ENCODE measurements around the gene NGDN. TPM values are rescaled to one million over a fixed set of nuclear protein-coding genes. Genes with fewer than 3 reads are reported as not detected.
"Not testable (repeated sequence)": the region's sequence is repeated elsewhere in the genome, so short reads cannot be mapped to it uniquely, and the experiment has no call there.

The NGDN gene
- total and polyA plus RNA-seq, 4 donors: 30.8 to 41.7 (median 35.5) TPM

DNA sequence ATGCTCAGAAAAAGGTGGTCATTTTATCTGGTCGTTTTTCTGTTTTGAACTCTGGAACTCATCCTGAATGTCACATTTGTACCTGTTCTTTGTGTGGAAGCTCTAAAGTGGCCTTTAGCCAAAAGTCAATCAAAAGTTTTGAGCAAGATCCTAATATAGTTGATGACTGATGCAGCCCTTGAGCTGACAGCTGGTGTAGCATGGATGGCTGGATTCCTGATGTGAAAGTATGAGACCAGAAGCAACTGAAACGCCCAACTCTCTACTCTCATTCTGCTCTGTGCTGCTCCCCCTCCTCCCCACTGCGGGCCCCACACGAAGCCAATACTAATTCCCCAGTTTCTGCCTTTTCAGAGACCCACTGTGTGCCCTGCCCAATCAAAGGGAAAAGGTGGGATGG lies 23.7 kb upstream of the NGDN start:
- Histone ChIP-seq H3K4me1 (ENCODE audit: control insufficient read depth in 1 of 2, insufficient read depth in 2 of 2, low read length in 2 of 2) (no peaks in the 10 kb centered on the region), H3K4me3 (ENCODE audit: low read length in 2 of 2) (no peak overlapping the region), H3K36me3 (ENCODE audit: control insufficient read depth in 1 of 2, insufficient read depth in 2 of 2, low read length in 1 of 2) (no peaks in the 10 kb centered on the region), H3K27me3 (ENCODE audit: control insufficient read depth in 1 of 2, insufficient read depth in 2 of 2, low read length in 1 of 2) (peaks cover 0 to 1% of the 10 kb centered on the region in 2 donors), H3K27ac (ENCODE audit: low read depth in 1 of 2, low read length in 2 of 2) (no peak overlapping the region), H3K9me3 (ENCODE audit: control insufficient read depth, low read length) (no peaks in the 10 kb centered on the region)
- intact Hi-C loops (cut with DNase I): no loop called here
- 69 to 70% methylated on average over 4 of the region's 4 CpGs for WGBS, 2 donors
- ATAC-seq (ENCODE audit: low FRiP score) (no peak), DNase-seq (no peak)

DNA sequence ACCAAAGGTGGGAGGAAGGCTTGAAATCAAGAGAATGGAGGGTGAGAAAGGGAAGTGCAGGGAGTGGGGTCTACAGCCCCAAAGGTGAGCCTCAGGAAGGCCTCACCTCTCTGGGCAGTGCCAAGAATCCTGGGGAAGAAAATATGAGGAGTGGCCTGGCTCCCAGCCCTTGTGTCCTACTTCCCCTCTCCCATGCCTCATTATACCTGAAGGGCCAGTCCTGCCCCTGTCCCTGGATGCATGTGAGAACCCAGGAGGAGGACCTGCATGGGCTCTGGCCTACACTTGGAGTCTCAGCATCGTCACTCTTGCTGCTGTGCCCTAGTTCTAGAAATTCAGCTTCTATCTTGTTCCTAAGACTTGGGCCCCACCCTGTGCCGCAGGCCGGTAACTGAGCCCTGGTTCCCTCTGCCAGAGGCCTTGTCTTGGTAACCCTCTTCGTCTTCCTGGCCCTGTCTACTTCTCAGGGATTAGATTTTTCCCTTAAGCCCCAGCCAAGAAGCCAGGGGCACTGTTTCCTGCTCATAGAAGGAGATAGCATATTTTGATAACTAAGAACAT lies 23.1 kb upstream of the NGDN start:
- Histone ChIP-seq H3K4me1 (ENCODE audit: control insufficient read depth in 1 of 2, insufficient read depth in 2 of 2, low read length in 2 of 2) (no peaks in the 10 kb centered on the region), H3K27ac (ENCODE audit: low read depth in 1 of 2, low read length in 2 of 2) (no peak overlapping the region), H3K27me3 (ENCODE audit: control insufficient read depth in 1 of 2, insufficient read depth in 2 of 2, low read length in 1 of 2) (peaks cover 0 to 1% of the 10 kb centered on the region in 2 donors), H3K4me3 (ENCODE audit: low read length in 2 of 2) (no peak overlapping the region), H3K9me3 (ENCODE audit: control insufficient read depth, low read length) (no peaks in the 10 kb centered on the region), H3K36me3 (ENCODE audit: control insufficient read depth in 1 of 2, insufficient read depth in 2 of 2, low read length in 1 of 2) (no peaks in the 10 kb centered on the region)
- WGBS, 2 donors: 35 to 42% methylated on average over 4 of the region's 4 CpGs
- no peak for ATAC-seq (ENCODE audit: low FRiP score)
- no peak for DNase-seq
- intact Hi-C loops (cut with DNase I): no loop called here

DNA sequence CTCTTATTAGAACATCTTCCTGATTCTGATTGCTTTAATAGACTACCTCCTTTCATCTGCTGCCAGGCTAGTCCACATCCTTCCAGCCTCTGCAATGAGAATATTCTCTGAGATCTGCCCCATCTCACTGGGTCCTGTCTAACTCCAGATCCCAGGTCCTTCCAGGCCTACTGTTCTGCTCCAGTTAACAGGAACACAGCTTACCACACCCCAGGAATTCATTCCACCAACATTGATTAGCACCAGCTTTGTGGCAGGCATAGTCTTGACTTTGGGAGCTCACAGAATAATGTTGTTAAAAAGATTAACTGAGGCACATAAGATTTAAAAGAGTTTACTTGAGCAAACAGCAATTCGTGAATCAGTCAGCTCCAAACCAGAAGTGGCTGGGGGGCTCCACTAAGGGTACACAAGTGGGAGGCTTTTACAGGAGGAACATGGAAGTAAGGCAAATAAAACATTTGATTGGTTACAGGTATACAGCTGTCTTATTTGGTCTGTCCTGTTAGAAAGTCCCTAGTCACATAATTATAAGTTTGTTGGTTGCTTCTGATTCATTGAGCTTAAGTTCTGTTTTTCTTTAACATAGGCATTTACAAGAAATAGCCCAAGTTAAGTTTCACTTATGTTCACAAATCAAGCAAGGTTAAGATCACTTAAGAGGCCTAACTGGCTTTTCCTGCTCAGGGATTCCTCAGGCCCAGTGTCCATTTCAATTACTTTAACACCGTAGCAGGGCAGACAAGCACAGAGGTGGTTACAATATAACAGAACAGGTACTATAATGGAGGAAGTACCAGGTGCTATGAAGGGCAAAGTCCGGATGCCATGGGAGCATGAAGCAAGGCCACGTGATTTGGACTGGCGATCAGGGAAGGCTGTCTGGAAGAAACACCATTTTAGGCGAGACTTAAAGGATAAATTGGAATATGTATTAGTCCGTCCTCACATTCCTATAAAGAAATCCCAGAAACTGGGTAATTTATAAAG lies 21.8 kb upstream of the NGDN start:
- Histone ChIP-seq H3K9me3 (ENCODE audit: control insufficient read depth, low read length) (no peaks in the 10 kb centered on the region), H3K4me3 (ENCODE audit: low read length in 2 of 2) (no peak overlapping the region), H3K27me3 (ENCODE audit: control insufficient read depth in 1 of 2, insufficient read depth in 2 of 2, low read length in 1 of 2) (peaks cover 0 to 1% of the 10 kb centered on the region in 2 donors), H3K4me1 (ENCODE audit: control insufficient read depth in 1 of 2, insufficient read depth in 2 of 2, low read length in 2 of 2) (no peaks in the 10 kb centered on the region), H3K36me3 (ENCODE audit: control insufficient read depth in 1 of 2, insufficient read depth in 2 of 2, low read length in 1 of 2) (no peaks in the 10 kb centered on the region), H3K27ac (ENCODE audit: low read depth in 1 of 2, low read length in 2 of 2) (no peak overlapping the region)
- no peak for DNase-seq
- ATAC-seq (ENCODE audit: low FRiP score): no peak
- WGBS, 2 donors: 86 to 92% methylated on average over 7 of the region's 7 CpGs
- intact Hi-C loops (cut with DNase I): no loop called here

DNA sequence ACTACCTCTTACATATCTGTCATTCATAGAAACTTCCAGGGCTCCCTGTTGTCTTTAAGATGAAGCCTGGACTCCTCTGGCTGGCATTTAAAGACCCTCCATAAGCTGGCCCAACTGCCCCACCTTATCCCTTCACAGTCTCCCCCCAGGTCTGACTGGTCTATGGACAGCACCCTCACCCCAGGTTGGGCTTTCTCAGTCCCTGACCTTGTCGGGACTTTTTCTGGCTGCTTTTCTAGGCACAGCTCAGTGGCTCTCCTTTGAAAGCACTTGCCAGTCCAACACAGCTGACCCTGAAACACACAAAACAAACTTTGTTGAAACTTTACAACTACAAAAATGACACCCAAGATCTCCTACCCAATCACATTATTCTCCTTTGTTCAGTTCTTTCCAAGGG lies 20.2 kb upstream of the NGDN start:
- Histone ChIP-seq H3K27me3 (ENCODE audit: control insufficient read depth in 1 of 2, insufficient read depth in 2 of 2, low read length in 1 of 2) (peaks cover 0 to 1% of the 10 kb centered on the region in 2 donors), H3K4me3 (ENCODE audit: low read length in 2 of 2) (no peak overlapping the region), H3K9me3 (ENCODE audit: control insufficient read depth, low read length) (no peaks in the 10 kb centered on the region), H3K4me1 (ENCODE audit: control insufficient read depth in 1 of 2, insufficient read depth in 2 of 2, low read length in 2 of 2) (no peaks in the 10 kb centered on the region), H3K36me3 (ENCODE audit: control insufficient read depth in 1 of 2, insufficient read depth in 2 of 2, low read length in 1 of 2) (no peaks in the 10 kb centered on the region), H3K27ac (ENCODE audit: low read depth in 1 of 2, low read length in 2 of 2) (no peak overlapping the region)
- 56 to 69% methylated on average over 1 of the region's 1 CpG for WGBS, 2 donors
- ATAC-seq (ENCODE audit: low FRiP score) (no peak), DNase-seq (no peak)
- intact Hi-C loops (cut with DNase I): no loop called here

DNA sequence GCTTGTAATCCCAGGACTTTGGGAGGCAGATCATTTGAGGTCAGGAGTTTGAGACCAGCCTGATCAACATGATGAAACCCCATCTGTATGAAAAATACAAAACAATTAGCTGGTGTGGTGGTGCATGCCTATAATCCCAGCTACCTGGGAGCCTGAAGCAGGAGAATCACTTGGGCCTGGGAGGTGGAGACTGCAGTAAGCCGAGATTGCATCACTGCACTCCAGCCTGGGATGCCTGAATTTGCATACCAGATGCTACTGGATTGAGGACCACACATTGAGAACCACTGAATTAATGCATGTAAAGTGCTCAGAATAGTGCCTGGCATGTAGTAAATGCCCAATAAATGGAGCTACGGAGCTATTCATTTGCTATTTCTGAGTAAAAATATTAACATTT lies 19.1 kb upstream of the NGDN start:
- Histone ChIP-seq H3K4me1 (ENCODE audit: control insufficient read depth in 1 of 2, insufficient read depth in 2 of 2, low read length in 2 of 2) (no peaks in the 10 kb centered on the region), H3K27ac (ENCODE audit: low read depth in 1 of 2, low read length in 2 of 2) (no peak overlapping the region), H3K4me3 (ENCODE audit: low read length in 2 of 2) (no peak overlapping the region), H3K36me3 (ENCODE audit: control insufficient read depth in 1 of 2, insufficient read depth in 2 of 2, low read length in 1 of 2) (no peaks in the 10 kb centered on the region), H3K9me3 (ENCODE audit: control insufficient read depth, low read length) (no peaks in the 10 kb centered on the region), H3K27me3 (ENCODE audit: control insufficient read depth in 1 of 2, insufficient read depth in 2 of 2, low read length in 1 of 2) (peaks cover 0 to 1% of the 10 kb centered on the region in 2 donors)
- ATAC-seq (ENCODE audit: low FRiP score) (no peak), DNase-seq (no peak)
- 52 to 72% methylated on average over 2 of the region's 2 CpGs for WGBS, 2 donors
- intact Hi-C loops (cut with DNase I): no loop called here

DNA sequence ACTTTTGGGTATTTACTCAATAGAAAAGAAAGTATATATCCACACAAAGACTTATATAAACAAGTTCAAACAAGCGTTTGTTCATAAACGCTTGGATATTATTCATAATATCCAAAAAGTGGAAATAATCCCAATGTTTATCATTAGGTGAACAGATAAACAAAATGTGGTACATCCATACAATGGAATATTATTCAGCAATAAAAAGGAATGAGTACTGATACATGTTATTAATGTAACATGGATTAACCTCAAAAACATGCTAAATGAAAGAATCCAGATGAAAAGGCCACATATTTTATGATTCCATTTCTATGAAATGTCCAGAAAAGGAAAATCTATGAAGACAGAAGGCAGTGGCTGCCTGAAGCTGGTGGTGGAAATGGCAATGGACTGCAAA lies 17.3 kb upstream of the NGDN start:
- Histone ChIP-seq H3K4me3 (ENCODE audit: low read length in 2 of 2) (no peak overlapping the region), H3K9me3 (ENCODE audit: control insufficient read depth, low read length) (no peaks in the 10 kb centered on the region), H3K27ac (ENCODE audit: low read depth in 1 of 2, low read length in 2 of 2) (no peak overlapping the region), H3K27me3 (ENCODE audit: control insufficient read depth in 1 of 2, insufficient read depth in 2 of 2, low read length in 1 of 2) (peaks cover 0 to 1% of the 10 kb centered on the region in 2 donors), H3K36me3 (ENCODE audit: control insufficient read depth in 1 of 2, insufficient read depth in 2 of 2, low read length in 1 of 2) (no peaks in the 10 kb centered on the region), H3K4me1 (ENCODE audit: control insufficient read depth in 1 of 2, insufficient read depth in 2 of 2, low read length in 2 of 2) (no peaks in the 10 kb centered on the region)
- WGBS, 2 donors: 90 to 93% methylated on average over 2 of the region's 2 CpGs
- ATAC-seq (ENCODE audit: low FRiP score): no peak
- intact Hi-C loops (cut with DNase I): no loop called here
- DNase-seq: no peak

DNA sequence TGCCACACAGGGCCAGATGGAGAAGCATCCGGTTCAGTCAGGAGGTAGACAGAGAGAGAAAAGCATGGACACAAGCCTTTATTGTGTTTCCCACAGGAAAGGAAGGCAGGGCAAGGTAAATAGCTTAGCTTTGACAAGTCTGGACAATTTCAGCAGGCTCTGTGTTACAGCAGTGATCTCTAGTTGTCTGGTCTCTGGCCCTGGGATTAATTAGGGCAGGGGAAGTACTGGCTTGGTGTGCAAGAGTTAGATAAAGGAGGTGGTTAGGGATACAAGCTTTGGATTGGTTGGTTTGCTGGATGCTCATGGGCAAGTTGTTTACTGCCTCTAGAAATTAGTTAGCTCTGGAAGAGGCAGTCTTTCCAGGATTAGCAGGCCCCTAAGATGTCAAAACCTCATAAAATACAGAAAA lies 15.1 kb upstream of the NGDN start:
- no peaks in the 10 kb centered on the region for H3K9me3 ChIP-seq (ENCODE audit: control insufficient read depth, low read length)
- H3K4me3 ChIP-seq (ENCODE audit: low read length in 2 of 2): no peak overlapping the region
- H3K27ac ChIP-seq (ENCODE audit: low read depth in 1 of 2, low read length in 2 of 2): no peak overlapping the region
- no peaks in the 10 kb centered on the region for H3K4me1 ChIP-seq (ENCODE audit: control insufficient read depth in 1 of 2, insufficient read depth in 2 of 2, low read length in 2 of 2)
- no peak for ATAC-seq (ENCODE audit: low FRiP score)
- no peak for DNase-seq
- H3K27me3 ChIP-seq (ENCODE audit: control insufficient read depth in 1 of 2, insufficient read depth in 2 of 2, low read length in 1 of 2): peaks cover 0 to 3% of the 10 kb centered on the region in 2 donors
- no peaks in the 10 kb centered on the region for H3K36me3 ChIP-seq (ENCODE audit: control insufficient read depth in 1 of 2, insufficient read depth in 2 of 2, low read length in 1 of 2)
- intact Hi-C loops (cut with DNase I): no loop called here
- 26 to 34% methylated on average over 1 of the region's 1 CpG for WGBS, 2 donors

DNA sequence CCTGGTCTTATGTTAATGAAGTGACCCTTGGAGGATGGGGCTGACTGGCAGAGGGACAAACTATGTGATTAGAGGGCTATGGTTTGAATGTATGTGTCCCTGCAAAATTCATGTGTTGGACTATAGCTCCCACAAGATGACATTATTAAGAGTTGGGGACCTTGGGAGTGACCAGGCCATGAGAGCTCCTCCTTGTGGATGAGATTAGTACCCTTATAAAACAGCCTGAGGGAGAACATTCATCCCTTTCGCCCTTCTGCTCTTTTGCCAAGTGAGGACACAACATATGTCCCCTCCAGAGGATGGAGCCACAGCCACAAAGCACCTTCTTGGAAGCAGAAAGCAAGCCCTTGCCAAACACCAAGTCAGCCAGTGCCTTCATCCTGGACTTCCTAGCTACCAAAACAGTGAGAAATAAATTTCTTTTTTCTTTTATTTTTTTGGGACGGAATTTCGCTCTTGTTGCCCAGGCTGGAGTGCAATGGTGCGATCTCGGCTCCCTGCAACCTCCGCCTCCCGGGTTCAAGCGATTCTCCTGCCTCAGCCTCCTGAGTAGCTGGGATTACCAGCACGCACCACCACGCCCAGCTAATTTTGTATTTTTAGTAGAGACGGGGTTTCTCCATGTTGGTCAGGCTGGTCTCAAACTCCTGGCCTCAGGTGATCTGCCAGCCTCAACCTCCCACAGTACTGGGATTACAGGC lies 12.5 kb upstream of the NGDN start:
- 82 to 85% methylated on average over 11 of the region's 11 CpGs for WGBS, 2 donors
- H3K4me1 ChIP-seq (ENCODE audit: control insufficient read depth in 1 of 2, insufficient read depth in 2 of 2, low read length in 2 of 2); DNase-seq; H3K36me3 ChIP-seq (ENCODE audit: control insufficient read depth in 1 of 2, insufficient read depth in 2 of 2, low read length in 1 of 2); H3K27me3 ChIP-seq (ENCODE audit: control insufficient read depth in 1 of 2, insufficient read depth in 2 of 2, low read length in 1 of 2); H3K27ac ChIP-seq (ENCODE audit: low read depth in 1 of 2, low read length in 2 of 2); H3K9me3 ChIP-seq (ENCODE audit: control insufficient read depth, low read length); intact Hi-C loops (cut with DNase I); ATAC-seq (ENCODE audit: low FRiP score); H3K4me3 ChIP-seq (ENCODE audit: low read length in 2 of 2): not testable (repeated sequence)

Data from aorta (tissue), 5 donors.